ENCODE results near the gene TTC23. TPM values are rescaled to one million over a fixed set of nuclear protein-coding genes. Genes with fewer than 3 reads are reported as not detected.

The TTC23 gene
- total RNA-seq, 1 donor from 2014 or later = 11.4 TPM

- H3K27ac ChIP-seq (replicated peaks) = no peak overlapping the region
- intact Hi-C loops (cut with micrococcal nuclease) = no loop called here
- no peak for DNase-seq
- peaks cover 10% of the 10 kb centered on the region for H3K4me1 ChIP-seq
- H3K9me3 ChIP-seq (replicated peaks) = no peaks in the 10 kb centered on the region
- H3K36me3 ChIP-seq = peaks cover 51% of the 10 kb centered on the region
- H3K4me3 ChIP-seq = no peak overlapping the region
- no peak for TF ChIP-seq CTCF (IDR thresholded peaks at IDR 0.05; ENCODE audit: borderline replicate concordance)
- no peaks in the 10 kb centered on the region for H3K27me3 ChIP-seq (ENCODE audit: low read depth)
Observed at GRCh38 chr15:99164119-99164518, 85.3 kb downstream of the TTC23 start.

GRCh38 chr15:99163271-99164062 lies 85.9 kb downstream of the TTC23 start:
- Histone ChIP-seq H3K9me3 (replicated peaks) (no peaks in the 10 kb centered on the region), H3K27me3 (ENCODE audit: low read depth) (no peaks in the 10 kb centered on the region), H3K4me1 (peaks cover 4% of the 10 kb centered on the region), H3K4me3 (no peak overlapping the region), H3K36me3 (peaks cover 57% of the 10 kb centered on the region), H3K27ac (replicated peaks) (no peak overlapping the region)
- no peak for TF ChIP-seq CTCF (IDR thresholded peaks at IDR 0.05; ENCODE audit: borderline replicate concordance)
- no peak for DNase-seq
- intact Hi-C loops (cut with micrococcal nuclease) = no loop called here

- no peak for TF ChIP-seq CTCF (IDR thresholded peaks at IDR 0.05; ENCODE audit: borderline replicate concordance)
- DNase-seq = no peak
- Histone ChIP-seq H3K27me3 (ENCODE audit: low read depth) (no peaks in the 10 kb centered on the region), H3K9me3 (replicated peaks) (no peaks in the 10 kb centered on the region), H3K4me1 (no peaks in the 10 kb centered on the region), H3K36me3 (peaks cover 60% of the 10 kb centered on the region), H3K4me3 (no peak overlapping the region), H3K27ac (replicated peaks) (no peak overlapping the region)
- intact Hi-C loops (cut with micrococcal nuclease) = no loop called here
Observed at GRCh38 chr15:99158626-99159412, 90.6 kb downstream of the TTC23 start.

GRCh38 chr15:99157456-99157855 lies 91.9 kb downstream of the TTC23 start:
- Histone ChIP-seq H3K9me3 (replicated peaks) (no peaks in the 10 kb centered on the region), H3K36me3 (peaks cover 49% of the 10 kb centered on the region), H3K27me3 (ENCODE audit: low read depth) (no peaks in the 10 kb centered on the region), H3K4me1 (peaks cover 6% of the 10 kb centered on the region), H3K27ac (replicated peaks) (no peak overlapping the region), H3K4me3 (no peak overlapping the region)
- no peak for TF ChIP-seq CTCF (IDR thresholded peaks at IDR 0.05; ENCODE audit: borderline replicate concordance)
- no peak for DNase-seq
- intact Hi-C loops (cut with micrococcal nuclease) = no loop called here

- no peaks in the 10 kb centered on the region for H3K27me3 ChIP-seq (ENCODE audit: low read depth)
- H3K27ac ChIP-seq (replicated peaks) = no peak overlapping the region
- H3K4me1 ChIP-seq = peaks cover 6% of the 10 kb centered on the region
- peaks cover 41% of the 10 kb centered on the region for H3K36me3 ChIP-seq
- no peak overlapping the region for H3K4me3 ChIP-seq
- H3K9me3 ChIP-seq (replicated peaks) = no peaks in the 10 kb centered on the region
- TF ChIP-seq CTCF (IDR thresholded peaks at IDR 0.05; ENCODE audit: borderline replicate concordance) = no peak
- no peak for DNase-seq
- intact Hi-C loops (cut with micrococcal nuclease) = no loop called here
Observed at GRCh38 chr15:99155961-99156443, 93.4 kb downstream of the TTC23 start.

All from left ventricle myocardium inferior (tissue), 1 donor.